NCI-H187 (cell line): ENCODE measurements around the gene AP2A2.

Source experiments
- DNase-seq, 2 experiments: peaks; one replicate each; lab custom pipeline; 2025; lab: John Stamatoyannopoulos, UW

The AP2A2 gene

GRCh38 chr11:924406-925157 lies 1.1 kb upstream of the AP2A2 start:
- no peak for DNase-seq

- DNase-seq = no peak
Measured at GRCh38 chr11:925158-925495, 543 bp upstream of the AP2A2 start.

- DNase-seq = no peak
Measured at GRCh38 chr11:926341-926916, 759 bp downstream of the AP2A2 start.

- no peak for DNase-seq
Measured at GRCh38 chr11:927871-928270, 2.2 kb downstream of the AP2A2 start.

DNA sequence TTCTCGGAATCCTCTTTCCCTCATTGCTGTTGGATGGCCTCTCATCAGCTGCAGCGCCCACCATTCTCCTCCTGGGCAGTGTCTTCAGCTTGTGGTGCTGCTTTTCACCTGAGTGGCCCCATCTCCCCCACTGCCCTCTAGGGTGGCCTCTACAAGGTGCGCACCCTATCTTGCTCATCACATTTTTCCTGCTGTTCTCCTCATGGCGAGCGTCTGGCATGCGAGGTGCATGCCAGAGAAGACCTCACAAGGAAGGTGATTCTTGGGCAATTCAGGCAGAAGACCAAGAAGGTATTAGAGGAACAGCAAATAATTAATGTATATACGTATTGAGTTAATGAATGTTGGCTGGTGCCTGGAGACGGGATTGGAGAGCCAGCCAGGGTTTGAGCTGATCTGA lies 3.1 kb downstream of the AP2A2 start:
- no peak for DNase-seq

GRCh38 chr11:929405-929804 lies 3.7 kb downstream of the AP2A2 start:
- DNase-seq = no peak

- DNase-seq = no peak
Measured at GRCh38 chr11:931385-931784, 5.7 kb downstream of the AP2A2 start.

DNA sequence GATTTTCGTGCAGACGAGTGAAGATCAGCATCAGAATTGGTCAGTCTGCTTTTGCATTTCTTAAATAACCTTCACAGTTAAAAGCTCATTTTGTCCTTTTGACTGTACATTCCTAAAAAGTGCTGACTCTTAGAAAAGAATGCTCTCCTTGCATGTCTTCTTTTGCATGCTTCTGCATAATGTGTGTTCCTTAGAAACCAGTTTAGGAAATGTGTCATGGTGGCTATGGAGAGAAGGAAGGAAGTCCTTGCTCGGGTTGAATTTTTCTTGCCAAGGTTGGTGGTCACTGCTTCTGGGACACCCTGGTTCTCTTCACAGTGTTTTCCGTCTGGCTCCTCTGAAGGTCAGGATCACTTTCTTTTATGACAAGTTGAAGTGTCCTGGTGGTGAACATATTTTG lies 6.8 kb downstream of the AP2A2 start:
- DNase-seq = no peak

DNA sequence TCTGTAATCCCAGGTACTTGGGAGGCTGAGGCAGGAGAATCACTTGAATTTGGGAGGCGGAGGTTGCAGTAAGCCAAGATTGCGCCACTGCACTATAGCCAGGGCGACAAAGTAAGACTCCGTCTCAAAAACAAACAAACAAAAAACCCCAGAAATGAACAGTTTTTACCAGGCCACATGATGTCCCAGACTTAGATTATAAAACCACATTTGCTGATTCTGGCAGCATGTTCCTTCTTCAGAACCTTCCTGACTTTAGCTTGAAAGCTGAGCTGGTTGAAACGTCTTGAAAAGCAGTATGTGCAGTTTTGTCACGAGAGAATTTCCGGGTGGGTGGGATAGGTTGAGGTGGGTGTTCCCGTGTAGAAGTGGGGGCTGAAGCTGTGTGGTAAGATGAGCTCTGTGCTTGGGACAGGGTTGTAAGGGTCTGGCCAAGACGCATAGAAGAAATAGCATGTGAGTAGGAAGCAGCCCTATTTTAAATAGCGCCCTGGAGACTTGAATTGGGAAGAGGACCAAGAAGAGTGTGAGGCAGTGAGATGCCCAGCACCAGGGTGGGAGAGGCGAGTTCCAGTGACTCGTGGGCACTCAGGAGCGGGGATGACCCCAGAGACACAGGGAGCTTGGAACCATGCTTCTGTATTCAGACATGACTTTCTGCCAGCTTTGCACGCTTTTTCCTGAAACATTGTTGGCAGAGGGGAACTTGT lies 7.6 kb downstream of the AP2A2 start:
- DNase-seq = no peak

DNA sequence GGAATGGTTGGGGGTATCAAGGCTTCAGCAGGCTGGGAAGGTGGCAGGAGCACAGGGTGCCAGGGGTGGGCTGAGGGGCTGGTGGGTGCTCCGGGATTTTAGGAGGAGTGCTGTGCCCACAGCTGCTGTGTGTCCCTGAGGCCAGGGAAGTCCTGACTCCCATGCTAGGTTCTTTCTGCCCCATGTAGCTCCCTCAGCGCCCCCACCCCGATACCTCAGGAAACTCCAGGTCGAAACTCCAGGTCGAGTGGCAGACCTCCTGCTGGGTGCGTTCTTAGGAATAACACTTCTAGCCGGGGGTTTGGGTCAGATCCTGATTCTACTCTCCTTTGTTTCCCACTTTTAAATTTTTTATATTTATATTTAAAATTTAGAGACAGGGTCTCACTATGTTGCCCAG lies 8.3 kb downstream of the AP2A2 start:
- DNase-seq = no peak

- no peak for DNase-seq
Measured at GRCh38 chr11:934527-934926, 8.9 kb downstream of the AP2A2 start.

GRCh38 chr11:936199-936598 lies 10.5 kb downstream of the AP2A2 start:
- no peak for DNase-seq

GRCh38 chr11:937841-938261 lies 12.2 kb downstream of the AP2A2 start:
- no peak for DNase-seq

DNA sequence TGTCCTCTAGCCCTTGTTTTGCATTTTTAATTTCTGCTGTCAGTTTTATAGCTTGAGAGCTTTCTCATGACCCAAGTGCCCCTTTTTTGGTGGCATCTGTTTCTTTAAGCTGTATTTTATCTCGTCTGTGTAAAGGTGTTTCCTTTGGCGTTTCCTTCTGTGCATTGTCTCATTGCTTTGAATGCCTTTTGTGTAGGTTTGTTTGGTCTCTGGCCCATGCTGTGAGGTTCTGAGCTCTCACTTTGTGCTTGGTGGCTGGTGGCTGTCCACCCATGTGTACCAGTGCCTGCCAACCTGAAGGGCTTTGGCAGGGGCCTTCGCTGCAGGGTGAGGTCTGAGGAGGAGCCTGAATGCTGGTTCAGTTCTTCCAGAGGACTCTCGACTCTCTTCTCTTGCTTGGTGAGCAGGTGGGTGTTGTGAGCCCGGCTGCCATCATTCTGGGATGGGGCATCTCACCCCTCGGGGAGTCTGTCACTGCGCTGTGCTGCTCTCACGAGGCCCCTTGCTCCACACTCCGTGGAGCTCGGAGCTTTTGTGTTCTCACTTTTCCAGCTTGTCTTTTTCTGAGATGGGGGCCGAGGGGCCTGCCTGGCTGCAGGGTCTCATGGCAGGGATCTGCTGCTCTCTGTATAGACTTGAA lies 14.9 kb downstream of the AP2A2 start:
- DNase-seq = no peak

DNA sequence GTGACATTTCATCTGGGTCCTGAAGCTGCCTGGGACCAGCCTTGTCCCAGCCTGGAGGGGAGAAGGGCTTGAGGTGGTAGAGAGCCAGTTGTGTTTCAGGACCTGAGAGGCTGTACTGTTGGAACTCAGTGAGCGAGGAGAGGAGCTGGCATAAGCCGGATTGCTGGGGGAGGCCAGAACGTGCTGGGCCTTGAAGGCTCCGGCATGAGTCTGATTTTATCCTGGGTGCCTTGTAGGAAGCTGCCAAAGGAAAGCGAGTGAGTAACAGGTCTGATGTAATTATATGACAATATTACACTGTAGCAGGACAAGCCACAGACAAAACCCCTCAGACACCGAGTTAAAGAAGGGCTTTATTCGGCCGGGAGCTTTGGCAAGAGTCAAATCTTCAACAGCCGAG lies 17.2 kb downstream of the AP2A2 start:
- no peak for DNase-seq

- DNase-seq = no peak
Measured at GRCh38 chr11:944711-945470, 19.2 kb downstream of the AP2A2 start.

DNA sequence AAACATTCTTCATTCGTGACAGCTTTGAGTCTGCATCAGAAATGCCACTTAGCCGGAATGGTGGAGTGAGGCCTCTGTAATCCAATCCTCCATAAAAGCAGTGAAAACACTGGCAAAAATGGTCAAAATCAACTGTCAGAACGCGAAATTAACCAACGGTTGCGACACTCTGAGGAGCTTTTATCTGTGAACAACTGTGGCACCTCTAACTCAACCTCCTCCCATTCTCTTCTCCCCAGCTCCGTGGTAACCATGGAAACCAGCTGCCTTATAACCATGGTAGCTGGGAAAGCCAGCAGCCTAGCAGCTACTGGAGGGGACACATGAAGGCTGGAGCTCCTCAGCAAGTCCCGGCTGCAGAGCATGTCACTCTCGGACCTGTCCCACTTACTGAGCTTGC lies 20.3 kb downstream of the AP2A2 start:
- DNase-seq = no peak

DNA sequence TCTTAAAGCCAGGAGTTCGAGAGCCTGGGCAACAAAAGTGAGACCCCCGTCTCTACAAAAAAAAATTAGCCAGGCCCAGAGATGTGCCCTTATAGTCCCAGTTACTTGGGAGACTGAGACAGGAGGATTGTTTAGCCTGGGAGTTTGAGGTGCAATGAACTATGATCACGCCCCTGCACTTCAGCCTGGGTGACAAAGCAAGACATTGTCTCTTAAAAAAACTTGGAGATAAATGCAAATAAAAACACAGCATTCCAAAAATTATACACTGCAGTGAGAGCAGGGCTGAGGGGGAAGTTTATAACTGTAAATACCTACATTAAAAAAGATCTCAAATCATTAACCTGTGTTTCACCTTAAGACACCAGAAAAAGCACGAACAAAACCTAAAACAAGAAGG lies 22.1 kb downstream of the AP2A2 start:
- no peak for DNase-seq

- no peak for DNase-seq
Measured at GRCh38 chr11:951507-951906, 25.8 kb downstream of the AP2A2 start.

GRCh38 chr11:952406-953385 lies 27.0 kb downstream of the AP2A2 start:
- DNase-seq = no peak

DNA sequence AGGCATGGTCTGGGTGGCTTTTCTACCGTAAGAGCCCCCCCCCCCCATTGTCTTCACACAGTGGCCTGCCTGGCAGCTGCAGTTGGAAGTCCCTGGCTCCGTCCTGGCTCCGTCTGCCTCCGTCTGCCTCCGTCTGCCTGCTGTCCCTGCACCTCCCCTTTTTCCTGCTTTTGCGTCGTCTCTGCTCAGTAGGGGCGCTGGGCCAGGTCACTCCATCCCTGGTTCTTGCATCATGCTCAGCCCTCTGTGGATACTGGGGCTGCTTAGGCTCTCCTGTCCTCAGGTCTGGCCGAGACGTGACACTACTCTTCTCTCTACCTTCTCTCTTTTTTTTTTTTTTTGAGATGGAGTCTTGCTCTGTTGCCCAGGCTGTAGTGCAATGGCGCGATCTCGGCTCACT lies 27.8 kb downstream of the AP2A2 start:
- DNase-seq = no peak
